Measurements from ENCODE around the gene AZIN2.
A peak's percentile ranks its signal among the peaks of the same experiment; 100 is the strongest.
"Not testable (repeated sequence)": the region's sequence is repeated elsewhere in the genome, so short reads cannot be mapped to it uniquely, and the experiment has no call there.

Gene AZIN2

DNA sequence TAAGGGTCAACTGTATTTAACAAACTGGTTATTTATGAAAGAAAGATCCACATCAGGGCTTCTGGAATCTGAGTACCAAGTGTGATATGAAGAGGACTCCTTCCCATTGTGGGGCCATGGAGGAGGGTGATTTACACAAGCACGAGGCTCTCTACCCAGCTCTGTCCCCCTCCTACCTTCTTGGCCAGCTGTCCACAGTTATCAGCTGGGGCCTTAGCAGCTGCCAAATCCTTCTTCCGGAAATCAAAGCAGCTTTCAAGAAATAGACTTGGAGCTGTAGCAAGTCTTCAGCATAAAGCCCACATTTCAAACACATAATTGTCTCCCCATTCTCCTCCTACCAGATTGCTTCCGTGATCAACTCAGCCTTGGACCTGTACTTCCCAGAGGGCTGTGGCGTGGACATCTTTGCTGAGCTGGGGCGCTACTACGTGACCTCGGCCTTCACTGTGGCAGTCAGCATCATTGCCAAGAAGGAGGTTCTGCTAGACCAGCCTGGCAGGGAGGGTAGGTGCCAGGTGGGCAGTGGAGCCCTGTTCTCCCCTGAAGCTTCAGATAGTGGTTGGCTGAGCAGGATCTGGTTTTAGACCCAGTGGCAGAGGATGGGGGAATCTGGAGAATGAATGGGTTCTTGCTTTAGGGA, 15.5 kb downstream of the AZIN2 start:
- DNase-seq: no peak

DNA sequence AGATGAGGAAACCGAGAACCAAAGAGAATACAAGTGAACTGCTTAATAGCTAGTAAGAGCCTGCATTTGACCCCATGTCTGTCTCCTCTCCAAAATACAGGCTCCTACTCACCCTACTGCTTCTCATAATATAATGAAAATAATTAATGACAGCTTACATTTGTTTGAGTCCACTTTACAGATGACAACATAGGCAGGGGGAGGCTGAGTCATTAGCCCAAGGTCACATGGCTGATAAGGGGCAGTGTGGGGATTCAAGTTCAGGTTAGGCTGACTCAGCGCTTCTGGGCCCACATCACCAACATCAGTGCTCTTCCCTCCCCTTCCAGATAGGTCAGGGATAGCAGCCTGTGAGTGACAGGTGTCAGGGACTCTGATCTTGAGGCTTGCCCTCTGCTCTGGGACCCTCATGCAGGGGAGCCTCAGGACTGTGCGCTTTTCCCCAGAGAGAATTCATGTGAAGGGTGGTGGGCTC, 16.2 kb downstream of the AZIN2 start:
- DNase-seq: peak; percentile 46

DNA sequence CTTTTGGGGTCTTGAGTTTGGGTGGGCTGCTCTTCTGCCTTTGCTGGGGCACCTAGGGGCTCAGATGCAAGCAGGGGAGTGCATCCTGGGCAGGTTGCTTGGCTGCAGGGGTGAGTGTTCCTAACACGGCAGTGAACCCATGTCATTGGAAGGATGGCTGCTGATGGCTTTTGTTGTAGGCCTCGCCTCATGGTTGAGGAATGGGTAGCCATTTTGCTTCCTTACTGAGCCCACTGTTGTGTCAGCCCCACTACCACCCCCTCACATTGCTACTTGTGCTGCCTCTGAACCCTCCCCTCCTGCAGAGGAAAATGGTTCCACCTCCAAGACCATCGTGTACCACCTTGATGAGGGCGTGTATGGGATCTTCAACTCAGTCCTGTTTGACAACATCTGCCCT, 16.8 kb downstream of the AZIN2 start:
- DNase-seq: no peak

DNA sequence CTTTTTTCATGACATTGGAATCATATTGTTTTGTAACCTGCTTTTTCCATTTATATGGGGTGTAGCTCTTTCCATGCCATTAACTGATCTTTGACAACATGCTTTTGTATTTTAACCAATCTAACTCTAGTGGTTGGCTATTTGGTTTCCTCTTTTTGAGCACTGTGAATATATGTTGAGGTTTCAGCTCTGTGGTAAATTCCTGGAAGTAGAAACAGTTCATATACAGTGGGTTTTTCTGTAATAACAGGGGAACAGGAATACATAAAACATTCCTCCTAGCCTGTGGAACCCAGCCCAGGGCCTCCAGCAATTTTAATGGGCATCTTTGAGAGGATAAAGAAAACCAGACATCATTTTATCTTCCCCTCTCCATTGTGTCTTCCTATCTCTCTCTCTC, 17.4 kb downstream of the AZIN2 start:
- peak; percentile 27 for DNase-seq

DNA sequence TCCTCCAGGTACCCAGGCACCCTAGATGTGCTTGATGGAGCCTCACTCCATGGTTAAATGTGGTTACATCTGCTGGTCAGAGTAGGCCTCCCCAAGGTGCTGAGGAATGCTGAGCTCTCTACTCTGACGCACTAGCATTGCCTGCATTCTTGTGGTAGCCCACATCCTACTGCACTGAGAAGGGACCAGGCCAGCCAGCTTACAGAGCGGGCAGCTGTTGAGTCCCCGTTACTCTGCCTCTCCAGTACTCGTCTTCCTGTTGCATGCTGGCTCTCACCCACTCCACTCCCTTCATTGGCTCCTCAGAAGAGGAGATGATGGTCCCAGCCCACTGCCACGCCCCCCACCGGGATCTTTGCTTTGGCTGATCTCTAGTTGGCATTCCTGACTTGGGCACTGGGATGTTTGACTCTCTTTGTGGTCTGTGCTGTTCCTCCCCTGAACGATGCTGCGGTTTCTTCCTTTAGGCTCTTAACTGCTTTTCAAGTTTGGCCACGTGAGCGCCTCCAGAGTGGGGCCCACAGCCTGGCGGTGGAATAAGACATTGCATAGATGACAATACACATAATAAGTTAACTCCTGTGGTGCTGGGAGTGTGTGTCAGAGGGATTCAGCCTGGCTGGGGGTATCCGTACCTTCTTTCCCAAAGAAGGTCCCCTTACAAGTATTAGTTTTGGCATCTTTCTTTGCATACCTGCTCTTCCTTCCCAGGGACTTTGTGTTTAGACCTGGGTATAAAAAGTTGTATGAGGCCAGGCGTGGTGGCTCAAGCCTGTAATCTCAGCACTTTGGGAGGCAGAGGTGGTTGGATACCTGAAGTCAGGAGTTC, 18.6 kb downstream of the AZIN2 start:
- peak; percentile 76 for DNase-seq

DNA sequence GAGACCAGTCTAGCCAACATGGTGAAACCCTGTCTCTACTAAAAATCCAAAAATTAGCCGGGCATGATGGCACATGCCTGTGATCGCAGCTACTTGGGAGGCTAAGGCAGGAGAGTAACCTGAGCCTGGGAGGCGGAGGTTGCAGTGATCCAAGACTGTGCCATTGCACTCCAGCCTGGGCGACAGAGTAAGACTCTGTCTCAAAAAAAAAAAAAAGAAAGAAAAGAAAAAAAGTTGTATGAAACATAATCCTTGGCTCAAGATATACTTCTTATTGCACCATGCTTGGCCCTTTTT, 19.1 kb downstream of the AZIN2 start:
- not testable (repeated sequence) for DNase-seq

DNA sequence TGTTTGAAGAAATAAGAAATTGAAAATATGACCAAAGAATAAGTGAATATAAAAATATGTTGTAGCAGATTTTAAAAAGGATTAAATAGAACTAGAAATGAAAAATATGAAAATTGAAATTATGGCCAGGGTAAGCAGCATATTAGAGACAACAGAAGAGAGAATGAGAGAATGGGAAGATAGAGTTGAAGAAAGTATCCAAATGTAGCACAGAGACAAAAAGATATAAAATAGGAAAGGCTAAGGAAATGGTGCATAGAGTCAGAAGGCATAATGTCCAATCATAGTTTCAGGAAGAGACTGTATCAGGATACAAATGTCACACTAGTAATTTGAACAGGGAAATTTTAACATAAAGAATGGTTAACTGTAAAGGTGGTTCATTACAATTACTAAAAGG, 29.5 kb downstream of the AZIN2 start:
- DNase-seq: no peak

DNA sequence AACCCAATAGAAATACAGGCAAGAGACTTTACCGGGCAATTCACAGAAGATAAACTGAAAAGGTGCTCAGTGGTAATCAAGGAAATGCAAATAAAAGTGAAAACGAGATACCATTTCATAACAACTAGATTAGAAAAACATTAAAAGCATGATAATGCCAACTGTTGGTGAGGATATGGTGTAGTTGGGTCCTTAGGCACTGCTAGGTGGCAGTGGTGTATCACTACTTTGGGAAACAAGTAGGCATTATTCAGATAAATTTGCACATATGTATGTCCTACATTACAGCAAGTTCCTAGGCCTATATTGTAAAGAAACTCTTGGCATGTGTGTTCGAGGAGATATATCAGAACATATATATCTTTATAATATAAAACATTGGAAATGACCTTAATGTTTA, 31.0 kb downstream of the AZIN2 start:
- peak; percentile 49 for DNase-seq

DNA sequence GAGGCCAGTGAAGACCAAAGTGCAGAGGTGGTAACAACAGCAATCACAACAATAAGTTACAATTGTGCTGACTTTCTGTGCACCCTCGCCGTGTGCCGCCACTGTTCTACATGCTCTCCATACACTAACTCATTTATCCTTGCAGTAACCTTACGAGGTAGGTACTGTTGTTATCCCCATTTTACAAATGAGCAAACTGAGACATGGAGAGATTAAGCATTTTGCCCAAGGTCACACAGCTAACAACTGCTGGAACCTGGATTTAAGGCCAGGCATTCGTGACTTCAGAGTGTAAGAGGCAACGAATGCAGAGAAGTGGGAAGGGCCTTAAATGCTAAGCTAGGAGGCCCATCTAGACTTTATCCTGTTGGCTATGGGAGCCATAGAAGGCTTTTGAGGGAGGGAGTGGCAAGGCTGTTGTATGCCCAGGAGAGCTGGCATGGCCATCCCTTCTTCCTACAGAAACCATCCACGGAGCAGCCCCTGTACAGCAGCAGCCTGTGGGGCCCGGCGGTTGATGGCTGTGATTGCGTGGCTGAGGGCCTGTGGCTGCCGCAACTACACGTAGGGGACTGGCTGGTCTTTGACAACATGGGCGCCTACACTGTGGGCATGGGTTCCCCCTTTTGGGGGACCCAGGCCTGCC, 36.6 kb downstream of the AZIN2 start:
- no peak for DNase-seq

DNA sequence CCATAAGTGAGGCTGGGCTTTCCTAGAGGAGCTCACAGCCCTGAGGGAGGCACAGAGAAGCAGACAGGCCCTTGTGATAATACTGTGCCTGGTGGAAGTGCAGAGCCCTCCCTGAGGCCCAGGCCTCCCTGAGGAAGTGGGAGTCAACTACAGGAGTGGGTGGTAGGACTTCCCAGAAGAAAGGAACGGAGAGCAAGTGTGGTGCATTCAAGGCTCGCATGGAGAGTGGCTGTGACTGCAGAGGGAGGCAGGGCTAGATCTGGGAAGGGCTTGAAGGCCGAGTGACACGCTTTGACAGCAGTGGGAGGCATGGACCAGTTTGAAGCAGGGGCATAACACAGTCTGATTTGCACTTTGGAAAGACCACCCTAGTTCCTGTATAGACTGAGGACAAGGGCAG, 37.3 kb downstream of the AZIN2 start:
- no peak for DNase-seq

DNA sequence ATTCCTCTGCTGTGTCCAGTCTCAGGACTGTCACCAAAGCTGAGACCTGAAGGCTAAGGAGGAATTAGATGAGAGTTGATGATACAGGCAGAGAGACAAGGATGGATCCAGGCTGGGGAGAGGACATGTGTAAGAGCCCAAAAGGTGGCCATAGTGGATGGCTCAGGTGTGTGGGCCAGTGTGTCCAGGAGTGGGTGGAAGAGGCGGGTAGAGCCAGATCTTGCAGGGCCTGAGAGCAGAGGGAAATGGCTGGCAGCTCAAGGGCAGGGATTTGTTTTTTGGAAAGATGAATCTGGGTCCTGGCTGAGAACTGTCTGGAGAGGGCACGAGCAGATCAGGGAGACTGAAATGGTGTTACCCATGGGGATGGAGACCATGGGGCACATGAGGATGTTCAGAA, 38.1 kb downstream of the AZIN2 start:
- no peak for DNase-seq

DNA sequence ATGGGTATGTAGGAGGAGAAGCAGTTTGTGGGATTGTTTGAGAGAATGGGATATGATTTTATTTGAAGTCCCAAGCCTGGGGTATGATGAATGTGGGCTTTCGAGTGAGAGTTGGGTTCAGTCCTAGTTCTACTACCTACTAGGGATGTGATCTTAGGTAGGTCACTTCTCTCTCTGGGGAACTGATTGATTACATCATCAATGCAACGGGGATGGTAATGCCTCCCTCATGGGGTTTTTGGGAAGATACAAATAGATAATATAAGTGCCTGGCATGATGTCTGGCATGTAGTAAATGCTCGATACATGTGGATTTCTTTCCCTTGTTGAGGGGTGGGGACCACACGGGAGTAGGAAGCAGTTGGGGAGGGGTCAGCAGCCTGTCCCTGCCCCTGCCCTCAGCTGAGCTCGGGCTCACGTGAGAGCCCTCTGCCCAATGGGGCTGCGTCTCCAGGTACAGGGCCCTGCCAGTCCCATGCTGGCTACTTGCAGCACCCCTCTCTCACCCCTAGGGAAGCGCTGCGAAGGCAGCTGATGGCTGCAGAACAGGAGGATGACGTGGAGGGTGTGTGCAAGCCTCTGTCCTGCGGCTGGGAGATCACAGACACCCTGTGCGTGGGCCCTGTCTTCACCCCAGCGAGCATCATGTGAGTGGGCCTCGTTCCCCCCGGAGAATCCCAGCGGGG, 38.7 kb downstream of the AZIN2 start:
- DNase-seq: no peak

DNA sequence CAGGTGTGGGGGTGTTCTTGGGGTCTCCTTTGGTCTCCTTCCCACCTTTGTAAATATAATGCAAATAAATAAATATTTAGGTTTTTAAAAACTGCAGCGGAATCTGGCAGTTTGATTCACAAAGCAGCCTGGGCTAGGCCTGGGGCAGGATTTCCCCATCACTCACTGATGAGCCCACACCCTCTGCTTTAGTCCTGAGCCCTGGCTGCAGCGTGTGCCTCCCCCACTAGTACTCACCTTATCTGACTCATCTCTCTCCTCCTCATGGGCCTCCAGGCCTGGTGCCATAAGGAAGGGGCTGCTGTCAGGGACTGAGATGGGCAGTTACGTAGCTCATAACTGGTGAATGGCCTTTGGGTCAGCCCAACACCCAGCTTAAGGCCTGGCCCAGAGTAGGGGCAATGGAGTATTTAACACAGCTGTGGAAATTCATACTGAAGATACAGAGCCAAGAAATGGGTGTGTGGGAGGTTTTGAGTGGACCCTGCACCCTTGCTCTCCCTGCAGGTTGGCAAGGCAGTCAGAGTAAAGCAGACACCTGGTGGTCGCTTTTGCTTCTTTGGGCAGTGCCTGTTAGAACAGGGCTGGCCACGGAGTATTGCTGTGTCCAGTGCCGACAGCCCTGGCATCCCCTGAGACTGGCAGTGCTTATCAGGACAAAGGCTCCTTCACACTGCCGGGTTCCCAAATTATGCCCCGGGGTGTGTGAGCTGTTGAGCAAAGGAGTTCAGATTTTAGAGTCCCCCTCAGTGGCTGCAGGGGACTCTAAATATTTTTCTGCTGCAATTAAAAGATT, 39.7 kb downstream of the AZIN2 start:
- DNase-seq: no peak

DNA sequence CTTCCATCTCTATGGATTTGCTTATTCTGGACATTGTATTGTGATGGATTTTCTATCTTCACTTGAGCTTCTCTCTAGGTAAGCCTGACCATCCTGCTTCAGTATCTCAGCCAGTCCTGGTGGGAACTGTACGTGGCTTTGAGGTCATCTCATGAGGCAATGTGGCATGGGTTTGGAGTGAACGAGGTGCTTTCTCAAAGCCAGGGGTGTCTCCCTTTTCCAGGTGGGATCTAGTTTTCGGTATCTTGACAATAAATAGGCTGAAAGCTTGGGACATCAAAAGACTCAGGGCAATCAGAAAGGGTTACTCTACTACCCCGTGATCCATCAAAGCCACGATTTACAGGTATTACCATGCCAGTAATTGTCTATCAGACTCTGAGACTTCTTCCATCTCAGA, 40.8 kb downstream of the AZIN2 start:
- DNase-seq: no peak

DNA sequence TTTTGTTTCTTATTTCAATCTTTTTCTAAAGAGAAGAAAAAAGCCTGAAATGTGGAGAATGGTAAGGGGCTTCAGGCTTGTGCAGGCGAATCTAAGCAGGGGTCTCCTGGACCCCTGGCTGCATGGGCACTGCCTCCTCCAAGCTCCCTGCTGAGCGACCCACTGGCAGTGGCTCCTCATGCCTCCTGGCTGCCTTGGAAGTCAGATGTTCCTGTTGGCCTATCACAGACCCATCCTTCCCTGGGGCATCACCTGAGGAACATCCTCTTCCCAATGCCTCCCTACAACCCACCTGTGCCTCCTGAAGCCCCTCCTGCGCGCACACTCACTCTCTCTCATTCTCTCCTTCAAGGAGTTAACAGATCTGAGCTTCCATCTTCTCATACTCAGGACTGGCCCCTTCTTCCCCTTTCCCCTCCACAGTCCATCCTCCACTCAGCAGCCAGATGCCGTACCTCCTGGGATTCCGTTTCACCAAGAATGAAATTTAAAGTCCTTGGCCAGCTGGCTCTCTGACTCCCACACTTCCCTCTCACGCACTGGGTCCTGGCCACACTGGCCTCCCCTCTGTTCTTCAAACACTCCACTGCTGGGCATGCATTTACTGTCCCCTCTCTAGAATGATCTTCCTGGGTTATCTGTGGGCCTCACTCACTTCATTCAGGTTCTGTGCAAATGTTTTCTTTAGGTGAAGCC, 41.7 kb downstream of the AZIN2 start:
- no peak for DNase-seq

DNA sequence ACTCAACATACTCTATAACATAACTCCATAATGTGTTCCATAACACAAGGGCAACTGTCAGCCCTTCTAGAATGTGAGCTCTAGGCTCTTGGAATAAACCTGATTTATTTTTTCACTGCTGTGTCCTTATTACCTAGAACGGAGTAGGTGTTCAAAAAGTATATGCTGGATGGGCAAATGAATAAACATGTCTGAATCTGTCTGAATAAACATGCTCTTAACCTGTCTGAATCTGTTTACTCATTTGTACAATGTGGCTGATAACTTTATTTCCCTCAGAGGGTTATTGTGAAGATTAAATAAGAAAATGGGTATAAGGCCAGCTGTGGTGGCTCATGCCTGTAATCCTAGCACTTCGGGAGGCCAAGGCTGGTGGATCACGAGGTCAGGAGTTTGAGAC, 42.3 kb downstream of the AZIN2 start:
- no peak for DNase-seq

DNA sequence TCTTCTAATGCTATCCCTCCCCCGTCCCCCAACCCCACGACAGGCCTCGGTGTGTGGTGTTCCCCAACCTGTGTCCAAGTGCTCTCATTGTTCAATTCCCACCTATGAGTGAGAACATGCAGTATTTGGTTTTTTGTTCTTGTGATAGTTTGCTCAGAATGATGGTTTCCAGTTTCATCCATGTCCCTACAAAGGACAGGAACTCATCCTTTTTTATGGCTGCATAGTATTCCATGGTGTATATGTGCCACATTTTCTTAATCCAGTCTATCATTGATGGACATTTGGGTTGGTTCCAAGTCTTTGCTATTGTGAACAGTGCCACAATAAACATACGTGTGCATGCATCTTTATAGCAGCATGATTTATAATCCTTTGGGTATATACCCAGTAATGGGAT, 43.7 kb downstream of the AZIN2 start:
- DNase-seq: not testable (repeated sequence)

DNA sequence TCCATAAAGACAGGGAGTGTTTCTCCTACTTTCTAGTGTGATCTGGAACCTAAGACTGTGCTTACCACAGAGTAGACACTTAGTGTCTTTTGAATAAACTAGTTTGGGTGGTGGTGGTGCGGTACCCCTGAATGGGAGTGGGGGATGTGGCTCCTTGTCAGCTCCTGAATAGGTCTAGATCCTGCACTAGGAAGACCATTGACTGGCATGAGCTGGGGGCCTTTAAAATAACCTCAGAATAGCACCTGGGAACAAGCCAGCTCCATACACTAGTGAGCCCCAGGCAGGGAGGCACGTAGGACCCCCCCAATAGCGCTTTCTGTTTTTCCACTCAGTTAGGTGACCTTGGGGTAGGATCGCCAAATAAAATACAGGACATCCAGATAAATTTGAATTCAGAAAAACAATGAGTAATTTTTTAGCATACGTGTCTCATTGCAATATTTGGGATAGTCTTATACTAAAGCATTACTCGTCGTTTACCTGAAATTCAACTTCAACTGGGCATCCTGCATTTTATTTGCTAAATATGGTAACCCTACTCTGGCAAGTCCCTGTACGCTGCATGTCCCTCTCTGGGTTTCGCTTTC, 45.6 kb downstream of the AZIN2 start:
- no peak for DNase-seq

DNA sequence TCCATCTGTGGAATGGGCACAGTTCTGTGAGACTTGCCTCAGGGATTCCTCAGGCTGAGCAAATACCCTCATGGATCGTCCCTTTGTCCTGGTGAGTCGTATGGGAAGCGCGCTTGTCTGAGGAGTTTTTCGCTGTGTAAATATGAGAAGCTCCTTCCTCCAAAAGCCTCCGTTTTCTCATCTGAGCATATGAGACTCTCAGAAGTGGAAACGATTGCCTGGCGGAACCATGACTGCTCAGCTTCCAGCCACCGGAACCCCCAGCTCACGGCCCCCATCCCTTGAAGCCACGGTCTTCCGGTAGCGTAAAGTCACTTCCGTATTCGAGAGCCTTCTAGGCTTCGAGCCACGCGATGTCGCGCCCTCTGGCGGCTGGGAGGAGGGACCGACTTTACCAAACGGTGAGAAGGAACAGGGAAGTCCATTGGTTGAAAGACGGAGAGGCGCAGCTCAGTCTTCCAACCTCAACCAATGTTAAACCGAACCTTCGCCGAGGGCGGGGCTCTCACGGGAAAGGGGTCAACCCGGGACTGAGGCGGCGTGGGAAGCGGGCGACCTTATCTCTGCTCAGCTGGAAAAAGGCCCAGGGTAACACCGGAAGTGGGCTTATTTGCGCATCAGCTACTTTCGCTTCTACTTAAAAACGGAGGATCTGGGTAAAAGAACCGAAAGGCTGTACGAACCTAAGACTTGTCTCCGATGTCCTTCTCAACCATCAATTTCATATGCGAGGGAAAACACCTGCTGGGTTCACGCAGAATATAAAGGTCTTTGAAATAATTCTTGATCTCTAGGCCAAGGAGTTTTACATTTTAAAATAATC, 46.3 kb downstream of the AZIN2 start:
- DNase-seq: peak; percentile 100

DNA sequence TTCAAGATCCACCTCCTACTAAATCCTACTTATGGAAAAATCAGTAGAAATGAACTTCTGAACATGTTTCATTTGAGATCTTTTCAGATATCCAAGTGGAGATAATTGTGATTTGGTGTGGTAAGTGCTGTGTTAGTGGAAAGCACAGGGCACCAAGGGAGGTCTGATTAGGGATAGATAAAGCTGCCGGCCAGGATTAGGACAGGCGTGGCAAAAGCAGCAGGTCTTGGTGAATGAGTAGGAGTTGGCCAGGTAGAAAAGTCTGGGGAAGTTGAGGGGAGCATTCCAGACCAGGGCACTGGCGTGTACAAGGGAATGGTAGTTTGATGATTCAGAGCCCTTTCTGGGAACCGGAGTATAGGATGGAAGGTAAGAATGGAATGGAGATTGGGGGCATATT, 47.8 kb downstream of the AZIN2 start:
- no peak for DNase-seq

DNA sequence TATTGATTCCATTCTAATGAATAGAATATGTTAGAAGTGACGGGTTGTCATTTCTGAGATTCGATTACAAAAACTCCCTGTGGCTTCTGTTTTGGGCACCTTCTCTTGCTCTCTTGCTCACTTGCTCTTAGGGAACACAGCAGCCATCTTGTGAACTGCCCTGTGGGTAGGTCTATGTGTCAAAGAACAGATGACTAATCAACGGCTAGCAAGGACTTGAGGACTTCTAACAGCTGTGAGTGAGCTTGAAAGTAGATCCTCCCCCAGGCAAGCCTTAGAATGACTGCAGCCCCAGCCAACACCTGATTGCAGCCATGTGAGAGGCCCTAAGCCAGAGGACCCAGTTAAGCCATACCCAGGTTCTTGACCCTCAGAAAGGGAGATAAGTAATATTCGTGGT, 49.3 kb downstream of the AZIN2 start:
- DNase-seq: peak; percentile 30
